Hepatocyte (in vitro differentiated cells): ENCODE results near the gene REG3G. TPM values are rescaled to one million over a fixed set of nuclear protein-coding genes. Genes with fewer than 3 reads are reported as not detected.

Experiments
- DNase-seq: peaks from one replicate; pipeline ENCODE4 v3.0.0-alpha.2; 2016; ENCODE audit warnings: low spot score
- H2AFZ ChIP-seq: fragments of 200-600 bp; sonication (generic); 2 replicates; pipeline ENCODE4 v1.6.0; 2016; ENCODE audit warnings: antibody characterized with exemption, mild to moderate bottlenecking
- H3K27ac ChIP-seq: fragments of 200-600 bp; sonication (generic); 2 replicates; pipeline ENCODE4 v1.5.1; 2016; ENCODE audit warnings: mild to moderate bottlenecking
- H3K27me3 ChIP-seq: fragments of 200-600 bp; sonication (generic); 2 replicates; pipeline ENCODE4 v1.6.1; 2016
- H3K36me3 ChIP-seq: fragments of 200-600 bp; sonication (generic); replicated peaks from 2 replicates; pipeline ENCODE4 v1.5.1; 2016; ENCODE audit warnings: low read depth; ENCODE audit not compliant: insufficient read depth
- H3K4me1 ChIP-seq: fragments of 200-600 bp; sonication (generic); 2 replicates; pipeline ENCODE4 v1.5.1; 2016; ENCODE audit warnings: mild to moderate bottlenecking, moderate library complexity; ENCODE audit not compliant: insufficient read depth
- H3K4me2 ChIP-seq: fragments of 200-600 bp; sonication (generic); 2 replicates; pipeline ENCODE4 v1.6.0; 2016
- H3K4me3 ChIP-seq: fragments of 200-600 bp; sonication (generic); 2 replicates; pipeline ENCODE4 v1.5.1; 2016; ENCODE audit warnings: mild to moderate bottlenecking
- H3K79me2 ChIP-seq: fragments of 200-600 bp; sonication (generic); 2 replicates; pipeline ENCODE4 v1.6.0; 2017; ENCODE audit warnings: mild to moderate bottlenecking
- H3K9me2 ChIP-seq: fragments of 200-600 bp; sonication (generic); replicated peaks from 2 replicates; pipeline ENCODE4 v1.6.0; 2017; ENCODE audit warnings: mild to moderate bottlenecking; ENCODE audit not compliant: insufficient read depth
- H3K9me3 ChIP-seq: fragments of 200-600 bp; sonication (generic); 2 replicates; pipeline ENCODE4 v1.5.1; 2016; ENCODE audit warnings: low read depth, mild to moderate bottlenecking
- H4K20me1 ChIP-seq: fragments of 200-600 bp; sonication (generic); 2 replicates; pipeline ENCODE4 v1.6.0; 2016; ENCODE audit warnings: mild to moderate bottlenecking; ENCODE audit not compliant: insufficient read depth, poor library complexity, severe bottlenecking
- CTCF ChIP-seq: fragments of 200-600 bp; sonication (generic); IDR thresholded peaks from 2 replicates; pipeline ENCODE4 v1.5.1; 2016; ENCODE audit warnings: antibody characterized with exemption, mild to moderate bottlenecking; ENCODE audit not compliant: poor library complexity
- EZH2 ChIP-seq: fragments of 200-600 bp; sonication (generic); IDR thresholded peaks from 2 replicates; pipeline ENCODE4 v1.6.1; 2016; ENCODE audit warnings: antibody characterized with exemption, mild to moderate bottlenecking, borderline replicate concordance
- EZH2phosphoT487 ChIP-seq: fragments of 200-600 bp; sonication (generic); IDR thresholded peaks from one replicate; pipeline ENCODE4 v1.6.1; 2018; ENCODE audit warnings: antibody characterized with exemption, mild to moderate bottlenecking, low read depth, moderate library complexity; ENCODE audit not compliant: unreplicated experiment, severe bottlenecking
- WGBS: methylation state at CpG from one replicate; pipeline ENCODE4 v1.1.6; 2016; ENCODE audit warnings: low lambda C conversion rate; ENCODE audit errors: missing lambda C conversion rate; 5-methylcytosine and 5-hydroxymethylcytosine counted together
- polyA plus RNA-seq: library from polyadenylated mRNA; unstranded; fragments of >200 nt; fragmentation: Nextera tagmentation; extraction: Ambion mirVana; gene quantifications from 2 replicates; pipeline ENCODE4 v1.2.1, GENCODE V29; 2016
- total RNA-seq: library from RNA; depleted of rRNA; stranded (reverse); fragments of >200 nt; gene quantifications from 2 replicates; pipeline ENCODE4 v1.2.3, GENCODE V29; 2014

Gene REG3G
- total and polyA plus RNA-seq, 2 experiments from 2014 or later = 0.30 to 1.3 TPM

GRCh38 chr2:79000008-79000576 lies 25.4 kb upstream of the REG3G start:
- TF ChIP-seq EZH2phosphoT487 = no peak
- TF ChIP-seq CTCF = no peak
- TF ChIP-seq EZH2 = no peak
- Histone ChIP-seq H3K4me2 (no peak overlapping the region), H3K4me1 (no peaks in the 10 kb centered on the region), H3K9me2 (no peaks in the 10 kb centered on the region), H2AFZ (no peak overlapping the region), H3K4me3 (no peak overlapping the region), H3K27ac (no peak overlapping the region), H3K27me3 (peaks cover 2% of the 10 kb centered on the region), H4K20me1 (no peaks in the 10 kb centered on the region), H3K79me2 (no peaks in the 10 kb centered on the region), H3K36me3 (no peaks in the 10 kb centered on the region), H3K9me3 (no peaks in the 10 kb centered on the region)
- WGBS = 64% methylated on average over 4 of the region's 4 CpGs
- no peak for DNase-seq

- H3K36me3 ChIP-seq = no peaks in the 10 kb centered on the region
Measured at GRCh38 chr2:79001285-79001684, 24.2 kb upstream of the REG3G start.

GRCh38 chr2:79004680-79005079 lies 20.8 kb upstream of the REG3G start:
- Histone ChIP-seq H3K27me3 (no peaks in the 10 kb centered on the region), H3K27ac (no peak overlapping the region), H2AFZ (no peak overlapping the region), H3K4me1 (no peaks in the 10 kb centered on the region), H3K9me3 (no peaks in the 10 kb centered on the region), H3K4me2 (no peak overlapping the region), H3K79me2 (no peaks in the 10 kb centered on the region), H3K36me3 (no peaks in the 10 kb centered on the region), H3K4me3 (no peak overlapping the region), H4K20me1 (no peaks in the 10 kb centered on the region), H3K9me2 (no peaks in the 10 kb centered on the region)
- no peak for TF ChIP-seq EZH2phosphoT487
- TF ChIP-seq CTCF = no peak
- no peak for TF ChIP-seq EZH2
- no peak for DNase-seq
- WGBS = 64% methylated on average over 5 of the region's 5 CpGs

More at GRCh38 chr2:79001285-79001684, 24.2 kb upstream of the REG3G start:
- Histone ChIP-seq H3K4me3 (no peak overlapping the region), H3K9me3 (no peaks in the 10 kb centered on the region), H3K27me3 (peaks cover 2% of the 10 kb centered on the region), H3K79me2 (no peaks in the 10 kb centered on the region), H3K4me2 (no peak overlapping the region), H4K20me1 (no peaks in the 10 kb centered on the region), H3K9me2 (no peaks in the 10 kb centered on the region), H3K4me1 (no peaks in the 10 kb centered on the region), H2AFZ (no peak overlapping the region), H3K27ac (no peak overlapping the region)
- no peak for DNase-seq
- TF ChIP-seq CTCF = no peak
- no peak for TF ChIP-seq EZH2
- TF ChIP-seq EZH2phosphoT487 = no peak
- WGBS = 100% methylated on average over 1 of the region's 1 CpG
